Trophoblast cell (in vitro differentiated cells and primary cell): ENCODE data around the gene ST3GAL2.
"Not testable (repeated sequence)": the region's sequence is repeated elsewhere in the genome, so short reads cannot be mapped to it uniquely, and the experiment has no call there.

Source experiments
- DNase-seq, 2 donors: peaks; one replicate each; pipeline ENCODE4 v3.0.0-alpha.2; 2016
- H2AFZ ChIP-seq: 2 replicates; pipeline ENCODE4 v1.6.1; 2013; ENCODE audit warnings: low read length, moderate library complexity, mild to moderate bottlenecking; ENCODE audit not compliant: insufficient read depth, poor library complexity
- H2AK5ac ChIP-seq: 2 replicates; pipeline ENCODE4 v1.6.1; 2013; ENCODE audit warnings: mild to moderate bottlenecking, low read length
- H2BK120ac ChIP-seq: 2 replicates; pipeline ENCODE4 v1.6.1; 2013; ENCODE audit warnings: low read length, mild to moderate bottlenecking, moderate library complexity; ENCODE audit not compliant: insufficient read depth, poor library complexity
- H2BK12ac ChIP-seq: 2 replicates; pipeline ENCODE4 v1.6.1; 2013; ENCODE audit warnings: mild to moderate bottlenecking, low read length, moderate library complexity
- H2BK5ac ChIP-seq: 2 replicates; pipeline ENCODE4 v1.6.1; 2013; ENCODE audit warnings: low read length, low read depth, moderate library complexity, mild to moderate bottlenecking; ENCODE audit not compliant: poor library complexity
- H3K14ac ChIP-seq: 2 replicates; pipeline ENCODE4 v1.6.1; 2013; ENCODE audit warnings: mild to moderate bottlenecking, low read length
- H3K18ac ChIP-seq: 2 replicates; pipeline ENCODE4 v1.6.1; 2013; ENCODE audit warnings: mild to moderate bottlenecking, low read length
- H3K23ac ChIP-seq: 2 replicates; pipeline ENCODE4 v1.6.1; 2013; ENCODE audit warnings: low read length
- H3K27ac ChIP-seq: 2 replicates; pipeline ENCODE4 v1.5.1; 2013; ENCODE audit warnings: low read depth, mild to moderate bottlenecking, inconsistent platforms, low read length, moderate library complexity
- H3K27me3 ChIP-seq: 2 replicates; pipeline ENCODE4 v1.6.1; 2013; ENCODE audit warnings: inconsistent platforms, mild to moderate bottlenecking, low read length, moderate library complexity; ENCODE audit not compliant: insufficient read depth
- H3K36me3 ChIP-seq, 2 experiments: 1 replicate in 1 of 2; 2 replicates in 1 of 2; pipeline ENCODE4 v1.6.1; 2013; ENCODE audit warnings: low read length in 2 of 2, mild to moderate bottlenecking in 2 of 2, moderate library complexity in 1 of 2; ENCODE audit not compliant: insufficient read depth in 2 of 2, control insufficient read depth in 1 of 2
- H3K4ac ChIP-seq: 2 replicates; pipeline ENCODE4 v1.6.1; 2013; ENCODE audit warnings: low read depth, mild to moderate bottlenecking, low read length, moderate library complexity
- H3K4me1 ChIP-seq, 2 experiments: 1 replicate in 1 of 2; 2 replicates in 1 of 2; pipeline ENCODE4 v1.6.1; 2013; ENCODE audit warnings: low read length in 2 of 2, mild to moderate bottlenecking in 2 of 2, moderate library complexity in 1 of 2; ENCODE audit not compliant: insufficient read depth in 2 of 2, control insufficient read depth in 1 of 2
- H3K4me2 ChIP-seq: 2 replicates; pipeline ENCODE4 v1.6.1; 2013; ENCODE audit warnings: inconsistent platforms, mild to moderate bottlenecking, low read length, moderate library complexity
- H3K4me3 ChIP-seq: 2 replicates; pipeline ENCODE4 v1.5.1; 2013; ENCODE audit warnings: mild to moderate bottlenecking, low read depth, low read length, inconsistent platforms
- H3K79me1 ChIP-seq: one replicate; pipeline ENCODE4 v1.6.1; 2013; ENCODE audit warnings: low read length
- H3K79me2 ChIP-seq: 2 replicates; pipeline ENCODE4 v1.6.1; 2013; ENCODE audit warnings: low read length, mild to moderate bottlenecking; ENCODE audit not compliant: control insufficient read depth, insufficient read depth, poor library complexity
- H3K9ac ChIP-seq: 2 replicates; pipeline ENCODE4 v1.6.1; 2013; ENCODE audit warnings: mild to moderate bottlenecking, low read length
- H3K9me3 ChIP-seq: 2 replicates; pipeline ENCODE4 v1.6.1; 2013; ENCODE audit warnings: low read depth, mild to moderate bottlenecking, control low read depth, inconsistent platforms, low read length; ENCODE audit not compliant: insufficient read depth
- H4K12ac ChIP-seq: 2 replicates; pipeline ENCODE4 v1.6.1; 2013; ENCODE audit warnings: low read depth, mild to moderate bottlenecking, low read length, moderate library complexity
- H4K8ac ChIP-seq: 2 replicates; pipeline ENCODE4 v1.6.1; 2013; ENCODE audit warnings: low read depth, mild to moderate bottlenecking, low read length, moderate library complexity
- H4K91ac ChIP-seq: one replicate; pipeline ENCODE4 v1.6.1; 2013; ENCODE audit warnings: low read depth, mild to moderate bottlenecking, low read length, moderate library complexity
- WGBS: extraction: QIAGEN DNeasy Blood & Tissue Kit; methylation state at CpG from one replicate; pipeline ENCODE4 v1.1.7; 2013; ENCODE audit warnings: missing lambda C conversion rate; ENCODE audit not compliant: insufficient read length, insufficient coverage; ENCODE audit errors: extremely low coverage; 5-methylcytosine and 5-hydroxymethylcytosine counted together

The ST3GAL2 gene

DNA sequence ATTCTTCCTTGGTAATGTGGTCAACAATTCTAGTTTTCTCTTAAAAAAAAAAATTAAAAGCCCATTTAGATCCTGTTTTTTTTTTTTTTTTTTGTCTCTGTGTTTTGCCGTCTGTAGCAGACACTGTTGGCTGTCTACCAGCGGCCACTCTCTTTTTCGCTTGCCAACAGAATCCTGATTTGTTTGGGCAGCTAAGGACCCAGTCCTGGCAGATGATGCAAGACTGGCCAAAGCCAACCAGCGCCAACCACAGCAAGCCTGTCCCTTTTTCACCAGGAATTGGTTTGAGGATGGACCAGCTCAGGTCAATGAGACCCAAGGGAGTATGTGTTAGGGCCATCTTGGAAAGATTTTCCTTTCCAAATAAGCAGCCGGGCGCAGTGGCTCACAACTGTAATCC is 28.2 kb downstream of the ST3GAL2 start:
- Histone ChIP-seq H3K18ac (no peak overlapping the region), H2BK5ac (no peak overlapping the region), H3K23ac (no peak overlapping the region), H3K4me1 (peaks cover 10 to 12% of the 10 kb centered on the region in 2 experiments), H4K12ac (no peak overlapping the region), H3K79me2 (peaks cover 2% of the 10 kb centered on the region), H3K14ac (no peak overlapping the region), H2AK5ac (no peak overlapping the region), H2BK120ac (no peak overlapping the region), H4K8ac (no peak overlapping the region), H3K9me3 (no peaks in the 10 kb centered on the region), H2AFZ (no peak overlapping the region), H3K4me3 (no peak overlapping the region), H3K9ac (no peak overlapping the region), H3K79me1 (no peaks in the 10 kb centered on the region), H3K27me3 (no peaks in the 10 kb centered on the region), H3K36me3 (peaks cover 6 to 10% of the 10 kb centered on the region in 2 experiments), H4K91ac (no peak overlapping the region), H3K27ac (no peak overlapping the region), H3K4me2 (no peak overlapping the region), H3K4ac (no peak overlapping the region), H2BK12ac (no peak overlapping the region)
- no CpG with 5 or more reads among the region's 6 CpGs for WGBS
- DNase-seq, result no peak

GRCh38 chr16:70407811-70408274 is 31.1 kb downstream of the ST3GAL2 start:
- Histone ChIP-seq H3K4me3 (no peak overlapping the region), H2BK5ac (no peak overlapping the region), H3K18ac (no peak overlapping the region), H3K9ac (no peak overlapping the region), H3K4ac (no peak overlapping the region), H3K27ac (no peak overlapping the region), H3K9me3 (no peaks in the 10 kb centered on the region), H2AK5ac (no peak overlapping the region), H4K8ac (no peak overlapping the region), H3K79me2 (peaks cover 2% of the 10 kb centered on the region), H4K12ac (no peak overlapping the region), H2BK12ac (no peak overlapping the region), H3K27me3 (no peaks in the 10 kb centered on the region), H4K91ac (no peak overlapping the region), H2BK120ac (no peak overlapping the region), H3K23ac (no peak overlapping the region), H2AFZ (no peak overlapping the region), H3K4me1 (peaks cover 8 to 15% of the 10 kb centered on the region in 2 experiments), H3K4me2 (no peak overlapping the region), H3K36me3 (peaks cover 6 to 10% of the 10 kb centered on the region in 2 experiments), H3K79me1 (no peaks in the 10 kb centered on the region), H3K14ac (no peak overlapping the region)
- no peak for DNase-seq
- WGBS, result no CpG with 5 or more reads among the region's 10 CpGs

- H2AK5ac ChIP-seq, H2BK12ac ChIP-seq, H2BK120ac ChIP-seq, H3K4ac ChIP-seq, H3K14ac ChIP-seq, H4K12ac ChIP-seq, DNase-seq, H2AFZ ChIP-seq, H3K79me1 ChIP-seq, H3K4me2 ChIP-seq, H3K27me3 ChIP-seq, H3K23ac ChIP-seq, H3K4me3 ChIP-seq, H2BK5ac ChIP-seq, H3K9me3 ChIP-seq, H4K91ac ChIP-seq, H3K18ac ChIP-seq, H3K27ac ChIP-seq, H3K36me3 ChIP-seq, H3K9ac ChIP-seq, H4K8ac ChIP-seq, H3K79me2 ChIP-seq: not testable (repeated sequence)
- peaks cover 8 to 15% of the 10 kb centered on the region in 2 experiments for H3K4me1 ChIP-seq
- WGBS, result no CpG with 5 or more reads among the region's 5 CpGs
These were observed 32.8 kb downstream of the ST3GAL2 start for GRCh38 chr16:70406104-70406503.

DNA sequence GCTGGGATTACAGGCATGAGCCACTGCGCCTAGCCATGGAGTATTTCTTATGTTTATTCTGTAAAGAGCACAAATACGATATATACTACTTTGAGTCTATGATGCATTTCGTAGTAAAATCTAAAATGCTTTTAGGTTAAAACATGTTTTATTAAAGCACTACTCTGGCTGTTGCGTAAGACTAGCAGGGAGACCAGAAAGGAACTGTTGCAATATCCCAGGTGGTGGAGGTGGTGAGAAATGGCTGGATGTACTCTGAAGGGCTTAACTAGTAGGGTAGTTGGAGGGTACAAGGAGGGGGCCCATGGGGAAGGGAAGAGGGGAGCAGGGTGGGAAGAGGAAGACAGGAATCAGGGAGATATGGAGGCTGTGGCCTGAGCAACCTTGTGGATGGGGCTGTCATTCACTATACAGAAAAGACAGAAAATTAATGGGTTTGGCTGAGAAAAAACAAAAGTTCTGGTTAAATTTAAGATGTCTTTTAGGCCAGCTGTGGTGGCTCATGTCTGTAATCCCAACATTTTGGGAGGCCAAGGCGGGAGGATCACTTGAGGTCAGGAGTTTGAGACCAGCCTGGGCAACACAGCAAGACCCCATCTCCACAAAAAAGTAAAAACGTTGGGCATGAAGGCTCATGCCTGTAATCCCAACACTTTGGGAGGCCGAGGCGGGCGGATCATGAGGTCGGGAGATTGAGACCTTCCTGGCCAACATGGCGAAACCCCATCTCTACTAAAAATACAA is 35.8 kb downstream of the ST3GAL2 start:
- H2AFZ ChIP-seq, result no peak overlapping the region
- H2BK12ac ChIP-seq, result no peak overlapping the region
- H2BK120ac ChIP-seq, result no peak overlapping the region
- H3K27ac ChIP-seq, result no peak overlapping the region
- H3K4me2 ChIP-seq, result no peak overlapping the region
- no peak overlapping the region for H3K4me3 ChIP-seq
- H4K91ac ChIP-seq, result no peak overlapping the region
- DNase-seq, result peak in 1 of 2 donors; percentile 40
- no peak overlapping the region for H3K23ac ChIP-seq
- H3K4ac ChIP-seq, result no peak overlapping the region
- H2BK5ac ChIP-seq, result no peak overlapping the region
- no peak overlapping the region for H4K12ac ChIP-seq
- H3K18ac ChIP-seq, result peak overlapping the region; percentile 17
- no peaks in the 10 kb centered on the region for H3K79me1 ChIP-seq
- peaks cover 19 to 25% of the 10 kb centered on the region in 2 experiments for H3K36me3 ChIP-seq
- H2AK5ac ChIP-seq, result no peak overlapping the region
- no peak overlapping the region for H3K9ac ChIP-seq
- WGBS, result no CpG with 5 or more reads among the region's 11 CpGs
- H3K4me1 ChIP-seq, result peaks cover 15 to 24% of the 10 kb centered on the region in 2 experiments
- H3K9me3 ChIP-seq, result no peaks in the 10 kb centered on the region
- no peaks in the 10 kb centered on the region for H3K79me2 ChIP-seq
- H4K8ac ChIP-seq, result no peak overlapping the region
- H3K27me3 ChIP-seq, result no peaks in the 10 kb centered on the region
- H3K14ac ChIP-seq, result no peak overlapping the region
